HepG2 (cell line): ENCODE measurements around the gene EEPD1. TPM values are rescaled to one million over a fixed set of nuclear protein-coding genes. Genes with fewer than 3 reads are reported as not detected.

Source experiments
- ATAC-seq: fragments of 200-7000 bp; cut with Tn5 transposase; 3 replicates; pipeline ENCODE4 v1.9.1; 2020; ENCODE audit warnings: mild to moderate bottlenecking, moderate library complexity
- BruUV-seq: library from RNA; stranded (reverse); fragments of 400-500 nt; replicated peaks from 2 replicates; lab custom pipeline; 2021; lab: Mats Ljungman, UMichigan
- CTCF ChIA-PET: fragments of 300-600 bp; formaldehyde crosslinking; extraction: SDS; loops from one replicate; lab custom pipeline; 2021; ENCODE audit warnings: low total read pairs, inconsistent platforms, low intra/inter-chr PET ratio; lab: Yijun Ruan, JAX
- POLR2A ChIA-PET: fragments of 350-600 bp; sonication (Branson Sonifier 250); formaldehyde crosslinking; loops from one replicate; lab custom pipeline; 2020; ENCODE audit warnings: antibody characterized with exemption, inconsistent platforms; lab: Yijun Ruan, JAX
- DNase-seq: peaks from one replicate; pipeline ENCODE4 v3.0.0-alpha.2; 2015; ENCODE audit warnings: low spot score
- FAIRE-seq: peaks from 3 replicates; lab custom pipeline; 2011; peaks lifted over from hg19 to GRCh38; lab: Jason Lieb, UNC
- H2AFZ ChIP-seq: one replicate; pipeline ENCODE4 v1.6.1; 2011; ENCODE audit warnings: low read length, inconsistent platforms
- H3K27ac ChIP-seq: fragments of 300-600 bp; 3 replicates; pipeline ENCODE4 v1.8.0; 2011; ENCODE audit warnings: mixed run types, mild to moderate bottlenecking, mixed read lengths, low read length, inconsistent platforms; ENCODE audit not compliant: insufficient read depth; ENCODE audit errors: extremely low read length
- H3K27me3 ChIP-seq, 2 experiments: fragments of 200-600 bp in 1 of 2; 2 replicates in 1 of 2; 3 replicates in 1 of 2; pipeline versions ENCODE4 v1.6.0 to v1.8.0; 2011; ENCODE audit warnings: low read length in 2 of 2, mild to moderate bottlenecking in 2 of 2, moderate library complexity in 2 of 2, inconsistent platforms in 1 of 2; ENCODE audit not compliant: insufficient read depth in 2 of 2, control insufficient read depth in 1 of 2
- H3K36me3 ChIP-seq, 2 experiments: fragments of 200-600 bp in 1 of 2; replicated peaks in 1 of 2; 2 replicates in 1 of 2; 3 replicates in 1 of 2; pipeline versions ENCODE4 v1.5.1 to v1.8.0; 2011; ENCODE audit warnings: low read length in 2 of 2, inconsistent platforms in 1 of 2; ENCODE audit not compliant: insufficient read depth in 2 of 2, control insufficient read depth in 1 of 2
- H3K4me1 ChIP-seq: 2 replicates; pipeline ENCODE4 v1.5.1; 2012; ENCODE audit warnings: low read length, inconsistent platforms; ENCODE audit not compliant: insufficient read depth
- H3K4me2 ChIP-seq: 2 replicates; pipeline ENCODE4 v1.6.0; 2011; ENCODE audit warnings: low read depth, low read length, inconsistent platforms
- H3K4me3 ChIP-seq, 3 experiments: fragments of 200-600 bp in 1 of 3; sonication (generic), shearing (Covaris generic) in 1 of 3; replicated peaks in 1 of 3; 2 replicates each; pipeline ENCODE4 v1.5.1; 2011 to 2016; ENCODE audit warnings: low read length in 3 of 3, inconsistent platforms in 2 of 3, low read depth in 2 of 3, mild to moderate bottlenecking in 2 of 3, control low read depth in 1 of 3, mixed read lengths in 1 of 3; ENCODE audit not compliant: insufficient read depth in 1 of 3
- H3K79me2 ChIP-seq: one replicate; pipeline ENCODE4 v1.6.1; 2011; ENCODE audit warnings: low read length, inconsistent platforms; ENCODE audit not compliant: insufficient read depth
- H3K9ac ChIP-seq: 2 replicates; pipeline ENCODE4 v1.6.0; 2011; ENCODE audit warnings: mild to moderate bottlenecking, low read depth, low read length, inconsistent platforms; ENCODE audit not compliant: insufficient read depth
- H3K9me3 ChIP-seq: 2 replicates; pipeline ENCODE4 v1.5.1; 2012; ENCODE audit warnings: mild to moderate bottlenecking, low read length
- H4K20me1 ChIP-seq: 2 replicates; pipeline ENCODE4 v1.6.0; 2011; ENCODE audit warnings: inconsistent platforms, mild to moderate bottlenecking, low read length, moderate library complexity; ENCODE audit not compliant: insufficient read depth
- MTA1 ChIP-seq: sonication (generic); formaldehyde crosslinking; IDR thresholded peaks from 2 replicates; pipeline ENCODE4 v1.4.0; 2020; ENCODE audit warnings: missing genetic modification reagents, mild to moderate bottlenecking, borderline replicate concordance
- REL ChIP-seq: sonication (generic); formaldehyde crosslinking; conservative IDR thresholded peaks from 2 replicates; pipeline ENCODE4 v1.8.0; 2022; ENCODE audit warnings: mild to moderate bottlenecking, missing genetic modification reagents, moderate library complexity
- RFX1 ChIP-seq: fragments of 450-650 bp; IDR thresholded peaks from 2 replicates; pipeline ENCODE4 v1.6.1; 2017
- ZNF121 ChIP-seq: sonication (generic); formaldehyde crosslinking; IDR thresholded peaks from 2 replicates; pipeline ENCODE4 v1.5.0; 2020; ENCODE audit warnings: mild to moderate bottlenecking, missing genetic modification reagents
- ZNF562 ChIP-seq: sonication (generic); formaldehyde crosslinking; IDR thresholded peaks from 2 replicates; pipeline ENCODE4 v1.8.0; 2022; ENCODE audit warnings: missing genetic modification reagents, borderline replicate concordance
- WGBS: methylation state at CpG from one replicate; pipeline ENCODE4 v1.1.6; 2017; ENCODE audit warnings: low lambda C conversion rate; 5-methylcytosine and 5-hydroxymethylcytosine counted together
- in situ Hi-C: cut with HindIII; loops from 2 replicates; pipeline ENCODE4 v1.10.0; 2017; ENCODE audit warnings: low pct_unique_long_range_greater_than_20kb; ENCODE audit not compliant: extremely low pct_ligation_motif_present
- intact Hi-C: fragments of 100-400 bp; cut with micrococcal nuclease; formaldehyde crosslinking; loops from one replicate; pipeline ENCODE4 v1.10.0; 2022; ENCODE audit not compliant: unreplicated experiment
- polyA plus RNA-seq, 8 experiments: library from polyadenylated mRNA; depleted of rRNA in 3 of 8; stranded (reverse) in 7 of 8; unstranded in 1 of 8; fragments of >200 nt; fragmentation: Illumina TruSeq in 4 of 8; extraction: Trizol in 4 of 8; gene quantifications; 2 replicates each; pipeline versions ENCODE4 v1.2.1 to v1.2.3, GENCODE V29; 2011 to 2016; ENCODE audit warnings: low read depth in 4 of 8, missing spikeins in 1 of 8, mixed read lengths in 1 of 8; ENCODE audit not compliant: insufficient read depth in 1 of 8
- total RNA-seq, 5 experiments: library from RNA; depleted of rRNA; stranded (reverse); fragments of >200 nt; fragmentation: Illumina TruSeq; extraction: Trizol; gene quantifications; 2 replicates each; pipeline ENCODE4 v1.2.3, GENCODE V29; 2016; ENCODE audit warnings: low read depth in 1 of 5

The EEPD1 gene
- total and polyA plus RNA-seq, 2 of the 13 experiments (the other 11 are each of a cell fraction or from before 2014, with no cell fraction given): 10.1 to 16.4 TPM

- DNase-seq (no peak), FAIRE-seq (no peak), ATAC-seq (no peak)
- Histone ChIP-seq H3K4me1 (peaks cover 82% of the 10 kb centered on the region), H3K4me3 (no peak overlapping the region), H3K27me3 (no peaks in the 10 kb centered on the region), H3K79me2 (no peaks in the 10 kb centered on the region), H3K9me3 (no peaks in the 10 kb centered on the region), H3K4me2 (no peak overlapping the region), H2AFZ (no peak overlapping the region), H3K36me3 (peaks cover 3 to 26% of the 10 kb centered on the region in 2 experiments; a peak in 4 of 5 replicates), H3K27ac (peak overlapping the region; percentile 75)
- no TSS peak for BruUV-seq
- in situ Hi-C loops: no loop called here
- ChIA-PET CTCF (no interaction called here), POLR2A (no interaction called here)
- 94% methylated on average over 2 of the region's 2 CpGs for WGBS
- TF ChIP-seq ZNF562 (CRISPR knock-in tag) (no peak), RFX1 (0 out of 2 replicates have a peak, but pooled peaks have one; percentile 8)
- TF ChIP-seq, all 625 proteins: peak for 1
- intact Hi-C loops: loop anchor here (2.0 kb wide), 2 partner anchors 13 to 483 kb away; no protein-coding TSS in a partner anchor
- no peak overlapping the region for H3K9ac ChIP-seq
- no peaks in the 10 kb centered on the region for H4K20me1 ChIP-seq
Observed at GRCh38 chr7:36286226-36286625, 133.2 kb downstream of the EEPD1 start.

- peak overlapping the region; percentile 75 for H3K27ac ChIP-seq
- no peaks in the 10 kb centered on the region for H3K9me3 ChIP-seq
- peaks cover 3 to 23% of the 10 kb centered on the region in 2 experiments; a peak in 4 of 5 replicates for H3K36me3 ChIP-seq
- H3K27me3 ChIP-seq: no peaks in the 10 kb centered on the region
- intact Hi-C loops (loop anchor here (2.0 kb wide), 2 partner anchors 14 to 484 kb away; no protein-coding TSS in a partner anchor), in situ Hi-C loops (no loop called here)
- H4K20me1 ChIP-seq: no peaks in the 10 kb centered on the region
- ATAC-seq (no peak), FAIRE-seq (no peak), DNase-seq (no peak)
- H3K9ac ChIP-seq: no peak overlapping the region
- BruUV-seq: no TSS peak
- TF ChIP-seq REL (CRISPR knock-in tag) (no peak), ZNF121 (CRISPR knock-in tag) (peak; percentile 90), MTA1 (CRISPR knock-in tag) (0 out of 2 replicates have a peak, but pooled peaks have one; percentile 6)
- H3K4me1 ChIP-seq: peaks cover 82% of the 10 kb centered on the region
- no peak overlapping the region for H2AFZ ChIP-seq
- H3K79me2 ChIP-seq: no peaks in the 10 kb centered on the region
- WGBS: 97% methylated on average over 4 of the region's 4 CpGs
- POLR2A ChIA-PET: interaction anchor here (1.2 to 1.4 kb wide), 2 partner anchors 155 to 486 kb away, joined by 3 to 4 read pairs; partner anchors contain the start of gene SEPTIN7
- CTCF ChIA-PET: no interaction called here
- no peak overlapping the region for H3K4me3 ChIP-seq
- H3K4me2 ChIP-seq: no peak overlapping the region
Observed at GRCh38 chr7:36286688-36287087, 133.6 kb downstream of the EEPD1 start.
